GM19351 (cell line): ENCODE measurements around the gene COA6.
"Not testable (repeated sequence)": the region's sequence is repeated elsewhere in the genome, so short reads cannot be mapped to it uniquely, and the experiment has no call there.

ENCODE experiments used
- ATAC-seq: cut with Tn5 transposase; IDR thresholded peaks from one replicate; pipeline ENCODE4 v1.9.1; 2021; ENCODE audit warnings: mild to moderate bottlenecking, moderate library complexity; ENCODE audit not compliant: unreplicated experiment

Gene COA6

GRCh38 chr1:234373064-234373958 lies at the start of gene COA6:
TSS of gene COA6 (plus strand) at chr1:234373456. CDS start at chr1:234373467, 11 bp downstream.
- ATAC-seq: peak; percentile 91

GRCh38 chr1:234324821-234325220 lies 48.4 kb upstream of the COA6 start:
- no peak for ATAC-seq

- peak; percentile 43 for ATAC-seq
These were observed 47.3 kb upstream of the COA6 start for GRCh38 chr1:234325878-234326496.

GRCh38 chr1:234326497-234327366 lies 46.5 kb upstream of the COA6 start:
- ATAC-seq: peak; percentile 83

- ATAC-seq: no peak
These were observed 45.6 kb upstream of the COA6 start for GRCh38 chr1:234327577-234328164.

GRCh38 chr1:234330843-234331215 lies 42.4 kb upstream of the COA6 start:
- no peak for ATAC-seq

- no peak for ATAC-seq
These were observed 41.7 kb upstream of the COA6 start for GRCh38 chr1:234331507-234331906.

- no peak for ATAC-seq
These were observed 36.9 kb upstream of the COA6 start for GRCh38 chr1:234336359-234336758.

GRCh38 chr1:234337233-234337632 lies 36.0 kb upstream of the COA6 start:
- ATAC-seq: no peak

GRCh38 chr1:234340528-234340927 lies 32.7 kb upstream of the COA6 start:
- ATAC-seq: no peak

- ATAC-seq: no peak
These were observed 30.5 kb upstream of the COA6 start for GRCh38 chr1:234342774-234343173.

- ATAC-seq: no peak
These were observed 28.0 kb upstream of the COA6 start for GRCh38 chr1:234345237-234345636.

GRCh38 chr1:234348964-234349363 lies 24.3 kb upstream of the COA6 start:
- ATAC-seq: no peak

GRCh38 chr1:234355782-234356510 lies 17.3 kb upstream of the COA6 start:
- ATAC-seq: no peak

GRCh38 chr1:234356615-234357269 lies 16.5 kb upstream of the COA6 start:
- ATAC-seq: not testable (repeated sequence)

- ATAC-seq: no peak
These were observed 15.4 kb upstream of the COA6 start for GRCh38 chr1:234357831-234358230.

GRCh38 chr1:234361102-234361603 lies 12.1 kb upstream of the COA6 start:
- ATAC-seq: no peak

GRCh38 chr1:234362558-234362957 lies 10.7 kb upstream of the COA6 start:
- no peak for ATAC-seq

GRCh38 chr1:234368320-234369032 lies 4.8 kb upstream of the COA6 start:
- ATAC-seq: no peak
